ENCODE data around the gene YY2. TPM values are rescaled to one million over a fixed set of nuclear protein-coding genes. Genes with fewer than 3 reads are reported as not detected.
"Not testable (repeated sequence)": the region's sequence is repeated elsewhere in the genome, so short reads cannot be mapped to it uniquely, and the experiment has no call there.

Gene YY2
- total RNA-seq, 1 donor from 2014 or later, result 0.79 TPM

- DNase-seq (ENCODE audit: low read depth), result no peak
- no peak overlapping the region for H3K4me3 ChIP-seq (ENCODE audit: low read depth, low read length)
- no peak for TF ChIP-seq CTCF (IDR thresholded peaks at IDR 0.05; ENCODE audit: insufficient read depth, low read length, severe bottlenecking)
- no peaks in the 10 kb centered on the region for H3K36me3 ChIP-seq (ENCODE audit: control insufficient read depth, insufficient read depth, low read length)
- no peaks in the 10 kb centered on the region for H3K27me3 ChIP-seq (ENCODE audit: control insufficient read depth, insufficient read depth, low read length)
- FAIRE-seq, result no peak
Observed at GRCh38 chrX:21816136-21816535, 39.7 kb upstream of the YY2 start.

- not testable (repeated sequence) for DNase-seq (ENCODE audit: low read depth); H3K4me3 ChIP-seq (ENCODE audit: low read depth, low read length); H3K36me3 ChIP-seq (ENCODE audit: control insufficient read depth, insufficient read depth, low read length); FAIRE-seq; H3K27me3 ChIP-seq (ENCODE audit: control insufficient read depth, insufficient read depth, low read length)
Observed at GRCh38 chrX:21820170-21820569, 35.6 kb upstream of the YY2 start.

- Histone ChIP-seq H3K36me3 (ENCODE audit: control insufficient read depth, insufficient read depth, low read length) (no peaks in the 10 kb centered on the region), H3K27me3 (ENCODE audit: control insufficient read depth, insufficient read depth, low read length) (no peaks in the 10 kb centered on the region), H3K4me3 (ENCODE audit: low read depth, low read length) (no peak overlapping the region)
- FAIRE-seq (no peak), DNase-seq (ENCODE audit: low read depth) (no peak)
- no peak for TF ChIP-seq CTCF (IDR thresholded peaks at IDR 0.05; ENCODE audit: insufficient read depth, low read length, severe bottlenecking)
Observed at GRCh38 chrX:21821875-21822274, 33.9 kb upstream of the YY2 start.

GRCh38 chrX:21831496-21831895 lies 24.3 kb upstream of the YY2 start:
- Histone ChIP-seq H3K36me3 (ENCODE audit: control insufficient read depth, insufficient read depth, low read length) (no peaks in the 10 kb centered on the region), H3K27me3 (ENCODE audit: control insufficient read depth, insufficient read depth, low read length) (no peaks in the 10 kb centered on the region), H3K4me3 (ENCODE audit: low read depth, low read length) (no peak overlapping the region)
- DNase-seq (ENCODE audit: low read depth) (no peak), FAIRE-seq (no peak)
- TF ChIP-seq CTCF (IDR thresholded peaks at IDR 0.05; ENCODE audit: insufficient read depth, low read length, severe bottlenecking), result no peak

- Histone ChIP-seq H3K36me3 (ENCODE audit: control insufficient read depth, insufficient read depth, low read length) (no peaks in the 10 kb centered on the region), H3K4me3 (ENCODE audit: low read depth, low read length) (no peak overlapping the region), H3K27me3 (ENCODE audit: control insufficient read depth, insufficient read depth, low read length) (no peaks in the 10 kb centered on the region)
- DNase-seq (ENCODE audit: low read depth) (no peak), FAIRE-seq (no peak)
- TF ChIP-seq CTCF (IDR thresholded peaks at IDR 0.05; ENCODE audit: insufficient read depth, low read length, severe bottlenecking), result no peak
Observed at GRCh38 chrX:21837056-21837455, 18.7 kb upstream of the YY2 start.

- peak; percentile 13 for DNase-seq (ENCODE audit: low read depth)
- H3K4me3 ChIP-seq (ENCODE audit: low read depth, low read length), result peak overlapping the region; percentile 77
- no peaks in the 10 kb centered on the region for H3K27me3 ChIP-seq (ENCODE audit: control insufficient read depth, insufficient read depth, low read length)
- no peaks in the 10 kb centered on the region for H3K36me3 ChIP-seq (ENCODE audit: control insufficient read depth, insufficient read depth, low read length)
- no peak for TF ChIP-seq CTCF (IDR thresholded peaks at IDR 0.05; ENCODE audit: insufficient read depth, low read length, severe bottlenecking)
- FAIRE-seq, result no peak
Observed at GRCh38 chrX:21838937-21839333, 16.9 kb upstream of the YY2 start.
